HG03280 (cell line): Measurements from ENCODE around the gene SYNGR3.

Source experiments
- ATAC-seq: cut with Tn5 transposase; IDR thresholded peaks from one replicate; pipeline ENCODE4 v1.9.1; 2021; ENCODE audit warnings: mild to moderate bottlenecking, moderate library complexity; ENCODE audit not compliant: unreplicated experiment

The SYNGR3 gene

GRCh38 chr16:1991948-1992703 lies 2.4 kb downstream of the SYNGR3 start:
- peak; percentile 59 for ATAC-seq

DNA sequence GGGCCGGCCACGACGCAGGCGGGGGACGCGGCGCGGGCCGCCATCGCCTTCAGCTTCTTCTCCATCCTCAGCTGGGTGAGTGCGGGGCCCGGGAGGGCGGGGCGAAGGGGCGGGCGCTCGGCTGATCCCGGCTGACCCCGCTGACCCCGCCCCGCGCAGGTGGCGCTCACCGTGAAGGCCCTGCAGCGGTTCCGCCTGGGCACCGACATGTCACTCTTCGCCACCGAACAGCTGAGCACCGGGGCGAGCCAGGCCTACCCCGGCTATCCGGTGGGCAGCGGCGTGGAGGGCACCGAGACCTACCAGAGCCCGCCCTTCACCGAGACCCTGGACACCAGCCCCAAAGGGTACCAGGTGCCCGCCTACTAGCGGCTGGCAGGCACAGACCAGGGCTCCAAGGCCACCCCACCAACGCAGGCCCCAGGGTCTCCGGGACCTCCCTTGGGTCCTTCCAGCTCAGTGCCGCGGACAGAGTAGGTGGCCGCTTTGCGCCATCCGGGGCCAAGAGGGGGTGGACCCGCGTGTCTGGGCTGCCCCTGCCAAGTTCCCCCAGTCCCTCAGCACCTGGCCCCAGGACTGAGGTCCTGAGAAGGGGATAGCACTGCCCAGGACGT lies 3.0 kb downstream of the SYNGR3 start:
- no peak for ATAC-seq

DNA sequence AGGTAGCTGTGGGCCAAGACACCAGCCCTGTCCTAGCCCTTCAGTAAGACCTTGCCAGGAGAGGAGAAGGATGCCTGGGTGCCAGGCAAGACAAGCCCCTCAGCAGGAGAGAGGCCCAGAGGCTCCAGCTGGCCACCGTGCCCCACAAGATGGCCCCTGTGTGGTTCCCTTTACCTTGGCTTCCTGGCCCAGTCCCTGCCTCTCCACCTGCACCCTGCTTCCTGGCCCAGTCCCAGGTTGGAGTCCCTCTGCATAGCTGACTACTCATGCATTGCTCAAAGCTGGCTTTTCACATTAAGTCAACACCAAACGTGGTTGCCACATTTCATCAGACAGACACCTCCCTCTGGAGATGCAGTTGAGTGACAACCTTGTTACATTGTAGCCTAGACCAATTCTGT lies 4.0 kb downstream of the SYNGR3 start:
- no peak for ATAC-seq

- ATAC-seq = no peak
Observed at GRCh38 chr16:1997494-1998359, 8.0 kb downstream of the SYNGR3 start.

- no peak for ATAC-seq
Observed at GRCh38 chr16:1998360-1998835, 8.6 kb downstream of the SYNGR3 start.

GRCh38 chr16:1998852-1999801 lies 9.4 kb downstream of the SYNGR3 start:
- ATAC-seq = no peak

GRCh38 chr16:1999866-2000514 lies 10.2 kb downstream of the SYNGR3 start:
- no peak for ATAC-seq

- no peak for ATAC-seq
Observed at GRCh38 chr16:2001035-2001434, 11.3 kb downstream of the SYNGR3 start.

- ATAC-seq = no peak
Observed at GRCh38 chr16:2001456-2002355, 11.9 kb downstream of the SYNGR3 start.

DNA sequence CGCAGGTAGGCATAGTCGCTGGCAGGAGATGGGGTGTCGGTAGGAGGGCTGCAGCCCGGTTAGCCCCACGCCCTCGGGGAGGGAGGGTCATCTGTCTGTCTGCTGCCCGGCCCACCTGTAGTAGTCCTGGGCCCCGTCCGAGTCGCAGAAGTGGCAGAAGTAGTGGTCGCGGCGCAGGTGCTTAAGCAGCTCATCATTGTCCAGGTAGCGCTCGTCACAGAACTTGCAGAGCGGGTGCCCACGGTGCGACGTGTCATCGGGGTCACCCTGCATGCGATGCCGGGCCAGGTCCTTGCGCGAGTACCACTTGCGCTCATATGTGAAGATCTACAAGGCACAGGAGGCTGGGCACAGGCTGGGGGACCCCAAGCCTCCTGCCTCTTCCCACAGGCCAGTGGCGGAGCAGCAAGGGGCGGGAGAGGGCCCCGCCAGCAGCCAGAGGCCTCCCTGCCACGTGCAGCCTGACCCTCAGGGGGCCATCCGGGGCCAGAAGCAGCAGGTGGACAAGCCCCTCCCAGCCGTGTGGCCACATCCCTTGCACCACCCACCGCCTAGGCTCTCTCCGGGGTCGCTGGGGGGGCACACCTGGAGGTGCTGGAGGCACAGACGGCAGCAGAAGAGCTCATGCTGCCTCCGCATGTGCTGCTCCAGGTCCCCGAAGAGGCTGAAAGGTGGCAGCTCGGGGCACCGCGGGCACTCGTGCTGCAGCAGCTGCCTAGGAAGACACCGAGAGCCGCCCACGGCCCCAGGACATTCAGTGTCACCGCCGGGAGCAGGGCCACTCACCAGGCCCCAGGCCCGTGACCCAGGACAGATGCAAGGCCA lies 12.8 kb downstream of the SYNGR3 start:
- ATAC-seq = no peak

- ATAC-seq = no peak
Observed at GRCh38 chr16:2003231-2003826, 13.6 kb downstream of the SYNGR3 start.

GRCh38 chr16:2003827-2004641 lies 14.3 kb downstream of the SYNGR3 start:
- ATAC-seq = peak; percentile 67

- ATAC-seq = no peak
Observed at GRCh38 chr16:2004795-2005517, 15.2 kb downstream of the SYNGR3 start.

- no peak for ATAC-seq
Observed at GRCh38 chr16:2005646-2006045, 15.9 kb downstream of the SYNGR3 start.

DNA sequence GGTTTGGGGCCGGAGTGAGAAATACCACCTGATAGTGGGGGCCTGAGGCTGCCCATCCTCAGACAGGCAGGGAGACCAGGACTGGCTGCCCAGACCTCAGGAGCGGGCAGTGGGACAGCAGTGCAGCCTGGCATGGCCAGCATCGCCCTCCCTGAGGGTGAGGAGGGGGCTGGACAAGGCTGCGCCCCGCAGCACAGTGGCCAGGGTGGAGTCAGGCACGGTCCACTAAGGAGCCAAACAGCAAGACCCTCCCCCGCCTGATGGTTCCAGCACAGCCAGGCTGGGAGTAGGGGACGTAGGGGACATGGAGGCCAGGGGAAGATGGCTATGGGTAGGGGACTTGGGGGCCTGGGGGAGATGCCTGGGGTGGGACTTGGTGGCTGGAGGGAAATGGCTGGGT lies 16.5 kb downstream of the SYNGR3 start:
- ATAC-seq = no peak
